HCT116 (cell line): ENCODE results near the gene ADCK1.

Source experiments
- ATF3 ChIP-seq: IDR thresholded peaks from 2 replicates; pipeline ENCODE4 v1.6.1; 2012
- CEBPB ChIP-seq: IDR thresholded peaks from 2 replicates; pipeline ENCODE4 v1.6.1; 2012; ENCODE audit warnings: low read depth
- CTCF ChIP-seq, 3 experiments: fragments of 200-600 bp in 1 of 3; sonication (generic) in 1 of 3; IDR thresholded peaks in 2 of 3; conservative IDR thresholded peaks in 1 of 3; 2 replicates each; pipeline ENCODE4 v1.5.1; 2012 to 2017; ENCODE audit warnings: low read depth in 2 of 3, low read length in 2 of 3, antibody characterized with exemption in 1 of 3, borderline replicate concordance in 1 of 3, control low read depth in 1 of 3, mild to moderate bottlenecking in 1 of 3, mixed read lengths in 1 of 3, mixed run types in 1 of 3, moderate library complexity in 1 of 3; ENCODE audit not compliant: insufficient read depth in 1 of 3
- JUND ChIP-seq: IDR thresholded peaks from 2 replicates; pipeline ENCODE4 v1.6.1; 2012
- MAX ChIP-seq: IDR thresholded peaks from 2 replicates; pipeline ENCODE4 v1.6.1; 2012
- POLR2A ChIP-seq: IDR thresholded peaks from 2 replicates; pipeline ENCODE4 v1.7.0; 2011; ENCODE audit warnings: borderline replicate concordance; ENCODE audit not compliant: insufficient read depth, insufficient read length; ENCODE audit errors: extremely low read depth
- POLR2AphosphoS5 ChIP-seq: IDR thresholded peaks from 2 replicates; pipeline ENCODE4 v1.6.1; 2011; ENCODE audit warnings: mild to moderate bottlenecking, low read depth, low read length, moderate library complexity
- SIN3A ChIP-seq: IDR thresholded peaks from 2 replicates; pipeline ENCODE4 v1.6.1; 2012; ENCODE audit warnings: low read depth
- SRF ChIP-seq: IDR thresholded peaks from 2 replicates; pipeline ENCODE4 v1.6.1; 2012; ENCODE audit warnings: low read depth
- YY1 ChIP-seq: IDR thresholded peaks from 2 replicates; pipeline ENCODE4 v1.6.1; 2011; ENCODE audit warnings: low read length, low read depth, moderate library complexity, mild to moderate bottlenecking; ENCODE audit not compliant: insufficient replicate concordance; ENCODE audit errors: extremely low read depth
- ZBTB33 ChIP-seq: IDR thresholded peaks from 2 replicates; pipeline ENCODE4 v1.6.1; 2011; ENCODE audit warnings: mild to moderate bottlenecking, low read length, moderate library complexity; ENCODE audit not compliant: insufficient replicate concordance; ENCODE audit errors: extremely low read depth
- ZFX ChIP-seq: fragments of 450-650 bp; IDR thresholded peaks from 2 replicates; pipeline ENCODE4 v1.6.1; 2017
- ZNF274 ChIP-seq: fragments of 200-500 bp; sonication (Bioruptor generic); IDR thresholded peaks from 2 replicates; pipeline ENCODE4 v1.6.1; 2014; ENCODE audit warnings: mild to moderate bottlenecking, low read depth, low read length, inconsistent platforms
- TF ChIP-seq, protein P1 (sequence below): IDR thresholded peaks from 2 replicates; pipeline ENCODE4 v1.6.1; 2012; ENCODE audit warnings: low read depth

DNA sequence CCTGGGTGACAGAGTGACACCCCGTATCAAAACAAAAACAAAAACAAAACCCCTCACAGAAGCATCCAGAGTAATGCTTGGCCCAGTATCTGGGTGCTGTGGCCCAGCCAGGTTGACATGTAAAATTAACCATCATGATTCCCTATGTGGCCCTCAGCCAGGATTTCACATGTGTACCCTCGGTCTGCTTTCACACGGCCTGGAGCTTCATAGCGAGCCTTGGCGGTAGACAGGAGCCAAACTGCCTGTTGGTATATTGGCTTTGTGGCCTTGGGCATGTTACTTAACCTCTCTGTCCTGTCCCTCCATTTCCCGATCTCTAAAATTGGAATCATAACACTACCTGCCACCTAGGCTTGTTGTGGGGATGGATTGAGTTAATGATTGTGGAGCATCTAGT lies 65.5 kb downstream of the ADCK1 start:
- TF ChIP-seq ZFX: no peak
- TF ChIP-seq CTCF (IDR thresholded peaks at IDR 0.05 in 2 of 3, conservative IDR thresholded peaks at IDR 0.05 in 1 of 3; ENCODE audit: borderline replicate concordance in 1 of 3, insufficient read depth in 1 of 3, low read depth in 2 of 3, low read length in 2 of 3): no peak
- TF ChIP-seq POLR2A: no peak
- TF ChIP-seq POLR2AphosphoS5: no peak
- no peak for TF ChIP-seq CEBPB
- TF ChIP-seq ZNF274: no peak
- TF ChIP-seq ZBTB33: no peak
- TF ChIP-seq, protein P1, sequence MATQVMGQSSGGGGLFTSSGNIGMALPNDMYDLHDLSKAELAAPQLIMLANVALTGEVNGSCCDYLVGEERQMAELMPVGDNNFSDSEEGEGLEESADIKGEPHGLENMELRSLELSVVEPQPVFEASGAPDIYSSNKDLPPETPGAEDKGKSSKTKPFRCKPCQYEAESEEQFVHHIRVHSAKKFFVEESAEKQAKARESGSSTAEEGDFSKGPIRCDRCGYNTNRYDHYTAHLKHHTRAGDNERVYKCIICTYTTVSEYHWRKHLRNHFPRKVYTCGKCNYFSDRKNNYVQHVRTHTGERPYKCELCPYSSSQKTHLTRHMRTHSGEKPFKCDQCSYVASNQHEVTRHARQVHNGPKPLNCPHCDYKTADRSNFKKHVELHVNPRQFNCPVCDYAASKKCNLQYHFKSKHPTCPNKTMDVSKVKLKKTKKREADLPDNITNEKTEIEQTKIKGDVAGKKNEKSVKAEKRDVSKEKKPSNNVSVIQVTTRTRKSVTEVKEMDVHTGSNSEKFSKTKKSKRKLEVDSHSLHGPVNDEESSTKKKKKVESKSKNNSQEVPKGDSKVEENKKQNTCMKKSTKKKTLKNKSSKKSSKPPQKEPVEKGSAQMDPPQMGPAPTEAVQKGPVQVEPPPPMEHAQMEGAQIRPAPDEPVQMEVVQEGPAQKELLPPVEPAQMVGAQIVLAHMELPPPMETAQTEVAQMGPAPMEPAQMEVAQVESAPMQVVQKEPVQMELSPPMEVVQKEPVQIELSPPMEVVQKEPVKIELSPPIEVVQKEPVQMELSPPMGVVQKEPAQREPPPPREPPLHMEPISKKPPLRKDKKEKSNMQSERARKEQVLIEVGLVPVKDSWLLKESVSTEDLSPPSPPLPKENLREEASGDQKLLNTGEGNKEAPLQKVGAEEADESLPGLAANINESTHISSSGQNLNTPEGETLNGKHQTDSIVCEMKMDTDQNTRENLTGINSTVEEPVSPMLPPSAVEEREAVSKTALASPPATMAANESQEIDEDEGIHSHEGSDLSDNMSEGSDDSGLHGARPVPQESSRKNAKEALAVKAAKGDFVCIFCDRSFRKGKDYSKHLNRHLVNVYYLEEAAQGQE: no peak
- no peak for TF ChIP-seq ATF3
- no peak for TF ChIP-seq YY1
- TF ChIP-seq JUND: no peak
- no peak for TF ChIP-seq MAX
- no peak for TF ChIP-seq SIN3A
- TF ChIP-seq SRF: no peak
